ENCODE data around the gene GPR162. TPM values are rescaled to one million over a fixed set of nuclear protein-coding genes. Genes with fewer than 3 reads are reported as not detected.

GPR162 gene
- total and polyA plus RNA-seq, 8 donors = 1.3 to 9.3 (median 4.0) TPM

DNA sequence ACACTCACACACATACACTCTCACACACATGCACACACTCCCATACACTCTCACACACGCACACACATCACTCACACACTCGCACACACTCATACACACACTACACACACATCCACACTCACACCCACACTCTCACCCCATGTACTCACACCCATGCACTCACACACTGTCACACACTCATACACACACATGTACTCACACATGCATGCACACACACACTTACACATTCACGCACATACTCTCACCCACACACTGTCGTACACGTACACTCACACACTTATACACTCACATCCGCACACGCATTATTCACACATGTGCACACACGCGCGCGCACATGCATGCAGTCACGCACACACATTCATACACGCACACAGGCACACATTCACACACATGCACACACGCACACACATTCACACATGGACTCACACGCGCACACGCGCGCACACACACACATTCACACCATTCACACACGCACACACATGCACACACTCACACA lies 3.9 kb upstream of the GPR162 start:
- peaks cover 0 to 4% (median 0%) of the 10 kb centered on the region in 4 donors for H3K36me3 ChIP-seq
- WGBS, 5 donors = 81 to 92% (median 85%) methylated on average over 20 of the region's 20 CpGs
- no peak for TF ChIP-seq POLR2AphosphoS5 (IDR thresholded peaks at IDR 0.05)
- no peak for TF ChIP-seq EP300 (IDR thresholded peaks at IDR 0.05)
- no peak for TF ChIP-seq POLR2A (IDR thresholded peaks at IDR 0.05)
- TF ChIP-seq, protein P1, sequence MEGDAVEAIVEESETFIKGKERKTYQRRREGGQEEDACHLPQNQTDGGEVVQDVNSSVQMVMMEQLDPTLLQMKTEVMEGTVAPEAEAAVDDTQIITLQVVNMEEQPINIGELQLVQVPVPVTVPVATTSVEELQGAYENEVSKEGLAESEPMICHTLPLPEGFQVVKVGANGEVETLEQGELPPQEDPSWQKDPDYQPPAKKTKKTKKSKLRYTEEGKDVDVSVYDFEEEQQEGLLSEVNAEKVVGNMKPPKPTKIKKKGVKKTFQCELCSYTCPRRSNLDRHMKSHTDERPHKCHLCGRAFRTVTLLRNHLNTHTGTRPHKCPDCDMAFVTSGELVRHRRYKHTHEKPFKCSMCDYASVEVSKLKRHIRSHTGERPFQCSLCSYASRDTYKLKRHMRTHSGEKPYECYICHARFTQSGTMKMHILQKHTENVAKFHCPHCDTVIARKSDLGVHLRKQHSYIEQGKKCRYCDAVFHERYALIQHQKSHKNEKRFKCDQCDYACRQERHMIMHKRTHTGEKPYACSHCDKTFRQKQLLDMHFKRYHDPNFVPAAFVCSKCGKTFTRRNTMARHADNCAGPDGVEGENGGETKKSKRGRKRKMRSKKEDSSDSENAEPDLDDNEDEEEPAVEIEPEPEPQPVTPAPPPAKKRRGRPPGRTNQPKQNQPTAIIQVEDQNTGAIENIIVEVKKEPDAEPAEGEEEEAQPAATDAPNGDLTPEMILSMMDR (IDR thresholded peaks at IDR 0.05) = no peak
- peaks cover 0 to 41% (median 14%) of the 10 kb centered on the region in 3 donors for H3K27me3 ChIP-seq
- H3K4me3 ChIP-seq = no peak overlapping the region
- H3K4me1 ChIP-seq = peaks cover 14 to 20% (median 18%) of the 10 kb centered on the region in 4 donors
- intact Hi-C loops (cut with DNase I; ENCODE audit: low total_unique reads) = no loop called here
- DNase-seq = no peak
- H3K27ac ChIP-seq = no peak overlapping the region
- H3K9me3 ChIP-seq = no peaks in the 10 kb centered on the region

DNA sequence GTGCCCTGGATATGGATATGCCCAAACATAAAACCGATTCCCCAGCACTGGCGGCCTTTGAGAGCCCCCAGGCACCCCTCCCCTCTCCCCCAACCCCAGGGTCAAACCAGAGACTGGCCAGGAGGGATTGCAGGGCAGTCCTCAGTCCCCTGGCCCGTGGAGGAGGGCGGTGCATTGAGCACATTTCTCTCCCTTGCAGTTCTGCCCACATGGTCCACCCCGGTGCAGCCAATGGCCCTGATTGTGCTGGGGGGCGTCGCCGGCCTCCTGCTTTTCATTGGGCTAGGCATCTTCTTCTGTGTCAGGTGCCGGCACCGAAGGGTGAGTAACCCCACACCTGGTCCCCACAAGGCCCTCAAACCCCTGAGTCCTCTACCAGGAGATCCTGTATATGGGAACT lies 3.4 kb upstream of the GPR162 start:
- TF ChIP-seq POLR2AphosphoS5 (IDR thresholded peaks at IDR 0.05) (no peak), EP300 (IDR thresholded peaks at IDR 0.05) (no peak)
- intact Hi-C loops (cut with DNase I; ENCODE audit: low total_unique reads) = no loop called here

DNA sequence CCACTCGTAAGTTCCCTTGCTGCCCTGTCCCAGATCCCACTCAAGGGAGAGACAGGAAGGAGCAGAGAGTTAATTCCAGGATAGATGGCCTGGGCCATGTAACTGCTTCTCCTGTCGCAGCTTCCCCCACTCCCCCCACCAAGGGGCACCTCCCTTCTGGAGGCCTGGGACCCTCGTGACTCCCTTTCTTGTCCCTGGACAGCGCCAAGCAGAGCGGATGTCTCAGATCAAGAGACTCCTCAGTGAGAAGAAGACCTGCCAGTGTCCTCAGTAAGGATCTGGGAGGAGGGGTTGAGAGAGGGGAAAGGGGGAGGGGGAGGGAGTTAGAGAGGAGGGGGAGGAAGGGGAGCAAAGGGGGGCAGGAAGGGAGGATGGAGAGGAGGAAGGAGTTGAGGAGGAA lies 3.0 kb upstream of the GPR162 start:
- 70 to 87% (median 77%) methylated on average over 4 to 5 of the region's 5 CpGs for WGBS, 5 donors
- Histone ChIP-seq H3K4me1 (peaks cover 14 to 20% (median 19%) of the 10 kb centered on the region in 4 donors), H3K9me3 (no peaks in the 10 kb centered on the region), H3K27ac (no peak overlapping the region), H3K27me3 (peaks cover 0 to 50% (median 24%) of the 10 kb centered on the region in 3 donors), H3K4me3 (no peak overlapping the region), H3K36me3 (peaks cover 0 to 4% (median 0%) of the 10 kb centered on the region in 4 donors)
- TF ChIP-seq EP300 (IDR thresholded peaks at IDR 0.05) (no peak), POLR2A (IDR thresholded peaks at IDR 0.05) (no peak), POLR2AphosphoS5 (IDR thresholded peaks at IDR 0.05) (no peak)
- TF ChIP-seq, protein P1 (IDR thresholded peaks at IDR 0.05) = no peak
- intact Hi-C loops (cut with DNase I; ENCODE audit: low total_unique reads) = no loop called here
- peak in 1 of 2 donors; percentile 18 for DNase-seq

More for the DNA sequence above, 3.4 kb upstream of the GPR162 start:
- no peak overlapping the region for H3K4me3 ChIP-seq
- no peaks in the 10 kb centered on the region for H3K9me3 ChIP-seq
- peak in 1 of 2 donors; percentile 27 for DNase-seq
- H3K27me3 ChIP-seq = peaks cover 0 to 46% (median 19%) of the 10 kb centered on the region in 3 donors
- no peak overlapping the region for H3K27ac ChIP-seq
- 36 to 60% (median 48%) methylated on average over 10 of the region's 10 CpGs for WGBS, 5 donors
- H3K36me3 ChIP-seq = peaks cover 0 to 4% (median 0%) of the 10 kb centered on the region in 4 donors
- H3K4me1 ChIP-seq = peaks cover 14 to 20% (median 19%) of the 10 kb centered on the region in 4 donors

DNA sequence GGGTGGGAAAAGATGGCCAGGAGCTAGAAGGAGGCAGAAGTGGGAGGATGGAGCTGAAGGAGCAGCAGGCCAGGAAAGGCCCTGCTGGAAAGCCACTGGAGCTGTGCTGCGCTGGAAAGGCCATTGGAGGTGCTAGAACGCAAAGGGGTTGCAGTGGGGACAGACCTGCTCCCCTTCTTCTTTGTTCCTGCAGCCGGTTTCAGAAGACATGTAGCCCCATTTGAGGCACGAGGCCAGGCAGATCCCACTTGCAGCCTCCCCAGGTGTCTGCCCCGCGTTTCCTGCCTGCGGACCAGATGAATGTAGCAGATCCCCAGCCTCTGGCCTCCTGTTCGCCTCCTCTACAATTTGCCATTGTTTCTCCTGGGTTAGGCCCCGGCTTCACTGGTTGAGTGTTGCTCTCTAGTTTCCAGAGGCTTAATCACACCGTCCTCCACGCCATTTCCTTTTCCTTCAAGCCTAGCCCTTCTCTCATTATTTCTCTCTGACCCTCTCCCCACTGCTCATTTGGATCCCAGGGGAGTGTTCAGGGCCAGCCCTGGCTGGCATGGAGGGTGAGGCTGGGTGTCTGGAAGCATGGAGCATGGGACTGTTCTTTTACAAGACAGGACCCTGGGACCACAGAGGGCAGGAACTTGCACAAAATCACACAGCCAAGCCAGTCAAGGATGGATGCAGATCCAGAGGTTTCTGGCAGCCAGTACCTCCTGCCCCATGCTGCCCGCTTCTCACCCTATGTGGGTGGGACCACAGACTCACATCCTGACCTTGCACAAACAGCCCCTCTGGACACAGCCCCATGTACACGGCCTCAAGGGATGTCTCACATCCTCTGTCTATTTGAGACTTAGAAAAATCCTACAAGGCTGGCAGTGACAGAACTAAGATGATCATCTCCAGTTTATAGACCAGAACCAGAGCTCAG lies 2.3 kb upstream of the GPR162 start:
- DNase-seq = no peak
- intact Hi-C loops (cut with DNase I; ENCODE audit: low total_unique reads) = loop anchor here (10.0 kb wide), 1 partner anchor 75 kb away; no protein-coding TSS in a partner anchor
- no peak overlapping the region for H3K27ac ChIP-seq
- H3K4me3 ChIP-seq = no peak overlapping the region
- no peaks in the 10 kb centered on the region for H3K9me3 ChIP-seq
- WGBS, 5 donors = 78 to 82% (median 80%) methylated on average over 11 to 13 of the region's 13 CpGs
- H3K36me3 ChIP-seq = peaks cover 0 to 4% (median 0%) of the 10 kb centered on the region in 4 donors
- H3K27me3 ChIP-seq = peaks cover 0 to 56% (median 27%) of the 10 kb centered on the region in 3 donors
- peaks cover 14 to 20% (median 19%) of the 10 kb centered on the region in 4 donors for H3K4me1 ChIP-seq
- TF ChIP-seq EP300 (IDR thresholded peaks at IDR 0.05) (no peak), POLR2A (IDR thresholded peaks at IDR 0.05) (no peak), POLR2AphosphoS5 (IDR thresholded peaks at IDR 0.05) (no peak)
- TF ChIP-seq, protein P1 (IDR thresholded peaks at IDR 0.05) = no peak
